SK-N-SH (cell line): ENCODE data around the gene HIF1AN. TPM values are rescaled to one million over a fixed set of nuclear protein-coding genes. Genes with fewer than 3 reads are reported as not detected.

Experiments used
- CTCF ChIA-PET: fragments of 300-600, 350-600 bp; formaldehyde crosslinking; extraction: SDS; loops from one replicate; lab custom pipeline; 2021; lab: Yijun Ruan, JAX
- POLR2A ChIA-PET: fragments of 350-600 bp; sonication (Branson Sonifier 250); formaldehyde crosslinking; extraction: SDS; loops from one replicate; lab custom pipeline; 2020; ENCODE audit warnings: antibody characterized with exemption, inconsistent platforms; lab: Yijun Ruan, JAX
- DNase-seq: peaks from one replicate; pipeline ENCODE4 v3.0.0; 2012
- H2AFZ ChIP-seq: fragments of 200-600 bp; sonication (generic); 2 replicates; pipeline ENCODE4 v1.8.1; 2016; ENCODE audit warnings: antibody characterized with exemption, mild to moderate bottlenecking, low read depth
- H3F3A ChIP-seq: fragments of 200-600 bp; sonication (generic); replicated peaks from 2 replicates; pipeline ENCODE3; 2016; ENCODE audit warnings: antibody characterized with exemption, mild to moderate bottlenecking; ENCODE audit not compliant: insufficient read depth
- H3K27ac ChIP-seq, 2 experiments: fragments of 200-500 bp in 1 of 2; fragments of 200-600 bp in 1 of 2; sonication (Bioruptor generic) in 1 of 2; sonication (generic), shearing (Covaris generic) in 1 of 2; 2 replicates each; pipeline versions ENCODE4 v1.5.1 to v1.6.1; 2014 to 2016; ENCODE audit warnings: low read depth in 2 of 2, inconsistent platforms in 1 of 2, low read length in 1 of 2, mild to moderate bottlenecking in 1 of 2, mixed read lengths in 1 of 2
- H3K27me3 ChIP-seq: fragments of 200-600 bp; sonication (generic), shearing (Covaris generic); 2 replicates; pipeline ENCODE4 v1.6.1; 2016; ENCODE audit warnings: mixed run types; ENCODE audit not compliant: insufficient read depth
- H3K36me3 ChIP-seq, 2 experiments: fragments of 200-500 bp in 1 of 2; fragments of 200-600 bp in 1 of 2; sonication (Bioruptor generic) in 1 of 2; sonication (generic) in 1 of 2; replicated peaks in 1 of 2; 2 replicates each; pipeline versions ENCODE3 to v1.5.1; 2014 to 2016; ENCODE audit warnings: low read length in 1 of 2, mild to moderate bottlenecking in 1 of 2; ENCODE audit not compliant: insufficient read depth in 2 of 2, control insufficient read depth in 1 of 2
- H3K4me1 ChIP-seq, 2 experiments: fragments of 200-500 bp in 1 of 2; fragments of 200-600 bp in 1 of 2; sonication (Bioruptor generic) in 1 of 2; sonication (generic), shearing (Covaris generic) in 1 of 2; 2 replicates each; pipeline versions ENCODE4 v1.5.1 to v1.6.1; 2014 to 2016; ENCODE audit warnings: low read depth in 1 of 2, low read length in 1 of 2, mixed run types in 1 of 2; ENCODE audit not compliant: insufficient read depth in 2 of 2, control insufficient read depth in 1 of 2
- H3K4me2 ChIP-seq: fragments of 200-600 bp; sonication (generic), shearing (Covaris generic); 2 replicates; pipeline ENCODE4 v1.6.1; 2017; ENCODE audit warnings: mixed run types
- H3K4me3 ChIP-seq, 2 experiments: fragments of 200-500 bp in 1 of 2; fragments of 200-600 bp in 1 of 2; sonication (Bioruptor generic) in 1 of 2; sonication (generic), shearing (Covaris generic) in 1 of 2; 2 replicates each; pipeline versions ENCODE4 v1.5.1 to v1.8.1; 2014 to 2016; ENCODE audit warnings: low read depth in 2 of 2, inconsistent platforms in 1 of 2, low read length in 1 of 2, mild to moderate bottlenecking in 1 of 2, mixed read lengths in 1 of 2, moderate library complexity in 1 of 2
- H3K79me2 ChIP-seq: fragments of 200-600 bp; sonication (generic); 2 replicates; pipeline ENCODE4 v1.8.1; 2017; ENCODE audit warnings: mild to moderate bottlenecking; ENCODE audit not compliant: insufficient read depth
- H3K9ac ChIP-seq: fragments of 200-600 bp; sonication (generic); 2 replicates; pipeline ENCODE4 v1.6.1; 2017; ENCODE audit warnings: mixed run types
- H3K9me2 ChIP-seq: fragments of 200-600 bp; sonication (generic); 2 replicates; pipeline ENCODE4 v1.6.1; 2017; ENCODE audit warnings: mixed run types
- H3K9me3 ChIP-seq: fragments of 200-600 bp; sonication (generic); 2 replicates; pipeline ENCODE4 v1.6.1; 2017; ENCODE audit warnings: mixed run types, mild to moderate bottlenecking, moderate library complexity
- H4K20me1 ChIP-seq: fragments of 200-600 bp; sonication (generic); 2 replicates; pipeline ENCODE4 v1.6.1; 2017; ENCODE audit warnings: mild to moderate bottlenecking, mixed run types; ENCODE audit not compliant: insufficient read depth
- ELF1 ChIP-seq: IDR thresholded peaks from 2 replicates; pipeline ENCODE4 v1.4.0; 2012
- EP300 ChIP-seq, 2 experiments: IDR thresholded peaks; 2 replicates each; pipeline versions ENCODE4 v1.4.0 to v1.6.1; 2012; ENCODE audit warnings: borderline replicate concordance in 1 of 2, low read depth in 1 of 2, low read length in 1 of 2
- EZH2phosphoT487 ChIP-seq: fragments of 200-600 bp; sonication (generic); IDR thresholded peaks from 2 replicates; pipeline ENCODE4 v1.6.1; 2017; ENCODE audit warnings: low read depth, mixed run types, mild to moderate bottlenecking, antibody characterized with exemption, moderate library complexity, borderline replicate concordance
- FOSL2 ChIP-seq: IDR thresholded peaks from 2 replicates; pipeline ENCODE4 v1.4.0; 2012; ENCODE audit warnings: low read depth, mild to moderate bottlenecking, moderate library complexity, borderline replicate concordance
- FOXJ3 ChIP-seq: sonication (generic); formaldehyde crosslinking; IDR thresholded peaks from 2 replicates; pipeline ENCODE4 v1.5.1; 2020; ENCODE audit warnings: mild to moderate bottlenecking, missing genetic modification reagents
- FOXM1 ChIP-seq: IDR thresholded peaks from 2 replicates; pipeline ENCODE4 v1.4.0; 2012; ENCODE audit warnings: low read depth, mild to moderate bottlenecking
- GABPA ChIP-seq: IDR thresholded peaks from 2 replicates; pipeline ENCODE4 v1.4.0; 2012; ENCODE audit warnings: low read depth, mild to moderate bottlenecking
- RCOR1 ChIP-seq: fragments of 150-350 bp; IDR thresholded peaks from 2 replicates; pipeline ENCODE4 v1.6.1; 2017; ENCODE audit warnings: antibody characterized with exemption, low read length
- RFX5 ChIP-seq: IDR thresholded peaks from 2 replicates; pipeline ENCODE4 v1.6.1; 2012; ENCODE audit warnings: mild to moderate bottlenecking, improper control_type of control experiment, low read length
- TAF1 ChIP-seq: IDR thresholded peaks from 2 replicates; pipeline ENCODE4 v1.6.1; 2012; ENCODE audit warnings: low read depth, mild to moderate bottlenecking, low read length, moderate library complexity, borderline replicate concordance
- TCF12 ChIP-seq: IDR thresholded peaks from 2 replicates; pipeline ENCODE4 v1.4.0; 2012
- YY1 ChIP-seq: IDR thresholded peaks from 2 replicates; pipeline ENCODE4 v1.4.0; 2012; ENCODE audit warnings: low read depth, mild to moderate bottlenecking
- WGBS: methylation state at CpG from one replicate; pipeline ENCODE4 v1.1.6; 2017; ENCODE audit warnings: low lambda C conversion rate; 5-methylcytosine and 5-hydroxymethylcytosine counted together
- polyA plus RNA-seq, 3 experiments: library from polyadenylated mRNA; depleted of rRNA; stranded (reverse); fragments of >200 nt; gene quantifications; 2 replicates each; pipeline ENCODE4 v1.2.3, GENCODE V29; 2012
- TF ChIP-seq, protein P1 (sequence below): IDR thresholded peaks from 2 replicates; pipeline ENCODE4 v1.6.1; 2012; ENCODE audit warnings: mild to moderate bottlenecking, low read depth, low read length, moderate library complexity
- TF ChIP-seq, protein P2 (sequence below): IDR thresholded peaks from 2 replicates; pipeline ENCODE4; 2012
- TF ChIP-seq, protein P3 (sequence below): IDR thresholded peaks from 2 replicates; pipeline ENCODE4 v1.4.0; 2012; ENCODE audit warnings: low read depth

Gene HIF1AN
- polyA plus RNA-seq, 1 of the 3 experiments (the other 2 are of a cell fraction), result 8.1 TPM

DNA sequence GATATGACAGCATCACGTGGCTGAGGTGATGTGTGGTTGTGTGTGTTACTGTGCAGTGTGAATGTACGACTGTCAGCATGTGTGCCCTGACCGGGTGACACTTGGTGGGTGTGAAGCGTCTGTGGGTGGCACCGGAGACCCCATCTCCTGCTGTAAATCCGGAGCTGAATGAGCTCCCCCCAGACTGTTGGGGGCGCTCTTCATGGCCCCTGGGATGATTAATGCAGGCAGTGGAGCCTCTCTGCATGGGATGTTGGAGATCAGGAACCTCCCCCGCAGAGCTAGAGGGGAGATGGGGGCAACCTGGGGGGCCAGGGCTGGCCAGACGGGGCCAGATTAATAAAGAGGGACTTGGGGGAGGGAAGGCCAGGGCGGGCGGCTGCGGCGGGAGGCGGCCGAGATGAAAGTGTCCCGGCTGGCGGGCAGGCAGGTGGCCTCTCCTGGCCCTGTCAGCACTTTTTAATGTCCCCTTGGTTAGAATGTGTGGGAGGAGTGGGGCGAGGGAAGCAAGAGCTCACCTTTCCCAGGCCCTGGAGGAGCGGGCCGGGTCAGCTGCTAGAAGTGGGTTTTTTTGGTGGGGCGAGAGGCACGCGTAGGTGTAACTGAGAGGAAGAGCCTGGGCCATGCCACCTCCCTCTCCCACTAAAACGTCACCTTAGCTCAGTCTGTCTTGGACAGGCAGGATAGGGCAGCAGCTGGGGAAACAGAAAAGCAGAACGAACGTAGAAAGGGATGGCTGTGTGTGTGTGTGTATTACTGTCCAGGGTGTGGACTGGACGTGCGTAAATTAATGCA, 34.1 kb downstream of the HIF1AN start:
- Histone ChIP-seq H4K20me1 (no peaks in the 10 kb centered on the region), H3K27ac (no peak overlapping the region), H3K4me3 (no peak overlapping the region), H2AFZ (no peak overlapping the region), H3K36me3 (no peaks in the 10 kb centered on the region), H3K27me3 (peaks cover 11% of the 10 kb centered on the region; the same call in 1 of the 2 replicates), H3F3A (no peaks in the 10 kb centered on the region), H3K9ac (no peak overlapping the region), H3K4me2 (no peak overlapping the region), H3K9me2 (no peaks in the 10 kb centered on the region), H3K79me2 (no peaks in the 10 kb centered on the region), H3K4me1 (no peaks in the 10 kb centered on the region), H3K9me3 (no peaks in the 10 kb centered on the region)
- DNase-seq, result peak; percentile 27
- ChIA-PET POLR2A (no interaction called here), CTCF (interaction anchor here (0.5 to 11.5 kb wide), 7 partner anchors 8 to 663 kb away, joined by 3 to 262 read pairs (median 4); partner anchors contain the start of gene PAX2)
- WGBS, result 78% methylated on average over 22 of the region's 28 CpGs
- TF ChIP-seq EZH2phosphoT487 (no peak), TCF12 (no peak), TAF1 (no peak), FOSL2 (no peak), YY1 (no peak), ELF1 (no peak), FOXM1 (no peak), RCOR1 (no peak), EP300 (IDR thresholded peaks at IDR 0.05; ENCODE audit: borderline replicate concordance in 1 of 2, low read depth in 1 of 2, low read length in 1 of 2) (no peak), RFX5 (no peak), GABPA (no peak), FOXJ3 (CRISPR knock-in tag) (no peak)
- TF ChIP-seq, protein P1, sequence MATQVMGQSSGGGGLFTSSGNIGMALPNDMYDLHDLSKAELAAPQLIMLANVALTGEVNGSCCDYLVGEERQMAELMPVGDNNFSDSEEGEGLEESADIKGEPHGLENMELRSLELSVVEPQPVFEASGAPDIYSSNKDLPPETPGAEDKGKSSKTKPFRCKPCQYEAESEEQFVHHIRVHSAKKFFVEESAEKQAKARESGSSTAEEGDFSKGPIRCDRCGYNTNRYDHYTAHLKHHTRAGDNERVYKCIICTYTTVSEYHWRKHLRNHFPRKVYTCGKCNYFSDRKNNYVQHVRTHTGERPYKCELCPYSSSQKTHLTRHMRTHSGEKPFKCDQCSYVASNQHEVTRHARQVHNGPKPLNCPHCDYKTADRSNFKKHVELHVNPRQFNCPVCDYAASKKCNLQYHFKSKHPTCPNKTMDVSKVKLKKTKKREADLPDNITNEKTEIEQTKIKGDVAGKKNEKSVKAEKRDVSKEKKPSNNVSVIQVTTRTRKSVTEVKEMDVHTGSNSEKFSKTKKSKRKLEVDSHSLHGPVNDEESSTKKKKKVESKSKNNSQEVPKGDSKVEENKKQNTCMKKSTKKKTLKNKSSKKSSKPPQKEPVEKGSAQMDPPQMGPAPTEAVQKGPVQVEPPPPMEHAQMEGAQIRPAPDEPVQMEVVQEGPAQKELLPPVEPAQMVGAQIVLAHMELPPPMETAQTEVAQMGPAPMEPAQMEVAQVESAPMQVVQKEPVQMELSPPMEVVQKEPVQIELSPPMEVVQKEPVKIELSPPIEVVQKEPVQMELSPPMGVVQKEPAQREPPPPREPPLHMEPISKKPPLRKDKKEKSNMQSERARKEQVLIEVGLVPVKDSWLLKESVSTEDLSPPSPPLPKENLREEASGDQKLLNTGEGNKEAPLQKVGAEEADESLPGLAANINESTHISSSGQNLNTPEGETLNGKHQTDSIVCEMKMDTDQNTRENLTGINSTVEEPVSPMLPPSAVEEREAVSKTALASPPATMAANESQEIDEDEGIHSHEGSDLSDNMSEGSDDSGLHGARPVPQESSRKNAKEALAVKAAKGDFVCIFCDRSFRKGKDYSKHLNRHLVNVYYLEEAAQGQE, result no peak
- TF ChIP-seq, protein P2, sequence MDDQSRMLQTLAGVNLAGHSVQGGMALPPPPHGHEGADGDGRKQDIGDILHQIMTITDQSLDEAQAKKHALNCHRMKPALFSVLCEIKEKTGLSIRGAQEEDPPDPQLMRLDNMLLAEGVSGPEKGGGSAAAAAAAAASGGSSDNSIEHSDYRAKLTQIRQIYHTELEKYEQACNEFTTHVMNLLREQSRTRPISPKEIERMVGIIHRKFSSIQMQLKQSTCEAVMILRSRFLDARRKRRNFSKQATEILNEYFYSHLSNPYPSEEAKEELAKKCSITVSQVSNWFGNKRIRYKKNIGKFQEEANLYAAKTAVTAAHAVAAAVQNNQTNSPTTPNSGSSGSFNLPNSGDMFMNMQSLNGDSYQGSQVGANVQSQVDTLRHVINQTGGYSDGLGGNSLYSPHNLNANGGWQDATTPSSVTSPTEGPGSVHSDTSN, result no peak
- TF ChIP-seq, protein P3, sequence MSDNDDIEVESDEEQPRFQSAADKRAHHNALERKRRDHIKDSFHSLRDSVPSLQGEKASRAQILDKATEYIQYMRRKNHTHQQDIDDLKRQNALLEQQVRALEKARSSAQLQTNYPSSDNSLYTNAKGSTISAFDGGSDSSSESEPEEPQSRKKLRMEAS, result no peak
